ENCODE data around the gene VWA5B1.

DNA sequence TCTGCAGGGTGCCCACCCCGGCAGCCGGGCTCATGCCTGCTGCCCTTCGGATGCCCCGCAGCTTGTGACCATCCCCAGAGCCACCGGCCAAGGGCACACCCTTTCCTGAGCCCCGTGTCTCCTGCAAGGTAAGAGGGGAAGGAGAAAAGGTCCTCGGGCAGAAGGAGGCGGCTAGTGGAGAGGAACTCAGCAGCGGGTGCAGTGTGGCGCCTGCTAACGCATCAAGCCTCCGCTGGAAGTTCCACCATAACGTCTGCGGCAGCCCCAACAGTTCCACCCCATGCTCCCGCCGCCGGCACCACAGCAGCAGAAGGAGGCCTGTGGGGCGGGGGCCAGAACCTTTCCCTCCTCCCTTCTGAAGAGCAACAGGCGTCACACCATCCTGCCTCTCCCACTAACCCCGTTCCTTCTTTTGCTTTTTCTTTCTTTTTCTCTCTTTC is 990 bp downstream of the VWA5B1 start:
- TF ChIP-seq, protein P1, sequence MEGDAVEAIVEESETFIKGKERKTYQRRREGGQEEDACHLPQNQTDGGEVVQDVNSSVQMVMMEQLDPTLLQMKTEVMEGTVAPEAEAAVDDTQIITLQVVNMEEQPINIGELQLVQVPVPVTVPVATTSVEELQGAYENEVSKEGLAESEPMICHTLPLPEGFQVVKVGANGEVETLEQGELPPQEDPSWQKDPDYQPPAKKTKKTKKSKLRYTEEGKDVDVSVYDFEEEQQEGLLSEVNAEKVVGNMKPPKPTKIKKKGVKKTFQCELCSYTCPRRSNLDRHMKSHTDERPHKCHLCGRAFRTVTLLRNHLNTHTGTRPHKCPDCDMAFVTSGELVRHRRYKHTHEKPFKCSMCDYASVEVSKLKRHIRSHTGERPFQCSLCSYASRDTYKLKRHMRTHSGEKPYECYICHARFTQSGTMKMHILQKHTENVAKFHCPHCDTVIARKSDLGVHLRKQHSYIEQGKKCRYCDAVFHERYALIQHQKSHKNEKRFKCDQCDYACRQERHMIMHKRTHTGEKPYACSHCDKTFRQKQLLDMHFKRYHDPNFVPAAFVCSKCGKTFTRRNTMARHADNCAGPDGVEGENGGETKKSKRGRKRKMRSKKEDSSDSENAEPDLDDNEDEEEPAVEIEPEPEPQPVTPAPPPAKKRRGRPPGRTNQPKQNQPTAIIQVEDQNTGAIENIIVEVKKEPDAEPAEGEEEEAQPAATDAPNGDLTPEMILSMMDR (IDR thresholded peaks at IDR 0.05; ENCODE audit: low read depth, low read length), result no peak
- TF ChIP-seq EZH2phosphoT487 (IDR thresholded peaks at IDR 0.05; ENCODE audit: low read depth), result no peak
